Measurements from ENCODE around the gene UNCX.
"Not testable (repeated sequence)": the region's sequence is repeated elsewhere in the genome, so short reads cannot be mapped to it uniquely, and the experiment has no call there.

- not testable (repeated sequence) for TF ChIP-seq CTCF, POLR2A, POLR2AphosphoS5 (IDR thresholded peaks at IDR 0.05)
Measured at GRCh38 chr7:1205742-1206141, 26.9 kb upstream of the UNCX start.

Data from breast epithelium (tissue), 3 donors.